ENCODE measurements around the gene HLA-DQA2. TPM values are rescaled to one million over a fixed set of nuclear protein-coding genes. Genes with fewer than 3 reads are reported as not detected.

Gene HLA-DQA2
- total RNA-seq, 1 donor from 2014 or later, result not detected

- no peak for TF ChIP-seq CTCF (IDR thresholded peaks at IDR 0.05; ENCODE audit: insufficient read depth, low read depth, low read length)
- no peak for TF ChIP-seq EZH2 (IDR thresholded peaks at IDR 0.05; ENCODE audit: insufficient read depth, low read length)
- Histone ChIP-seq H2AFZ (ENCODE audit: low read depth, low read length) (no peak overlapping the region), H3K9ac (ENCODE audit: low read length) (no peak overlapping the region), H3K9me3 (ENCODE audit: insufficient read depth, low read depth, low read length) (no peaks in the 10 kb centered on the region), H3K27me3 (ENCODE audit: insufficient read depth, low read length) (peaks cover 2% of the 10 kb centered on the region), H3K4me2 (ENCODE audit: low read length) (no peak overlapping the region), H3K36me3 (ENCODE audit: insufficient read depth, low read length) (no peaks in the 10 kb centered on the region), H3K27ac (ENCODE audit: low read depth, low read length) (no peak overlapping the region), H4K20me1 (ENCODE audit: insufficient read depth, low read length) (no peaks in the 10 kb centered on the region), H3K4me3 (ENCODE audit: insufficient read depth, low read depth, low read length) (no peak overlapping the region), H3K4me1 (ENCODE audit: insufficient read depth, low read length) (no peaks in the 10 kb centered on the region), H3K79me2 (ENCODE audit: insufficient read depth, low read length) (no peaks in the 10 kb centered on the region)
- Mint-ChIP-seq H3K9me3 (ENCODE audit: unreplicated experiment) (peaks cover 2% of the 10 kb centered on the region), H3K36me3 (ENCODE audit: low read depth, unreplicated experiment) (no peaks in the 10 kb centered on the region), H3K27me3 (ENCODE audit: low read depth, unreplicated experiment) (peaks cover 13% of the 10 kb centered on the region), H3K4me1 (ENCODE audit: low read depth, unreplicated experiment) (no peaks in the 10 kb centered on the region), H3K4me3 (ENCODE audit: unreplicated experiment) (no peak overlapping the region), H3K27ac (ENCODE audit: unreplicated experiment) (no peak overlapping the region)
- DNase-seq (ENCODE audit: low read depth) (no peak), FAIRE-seq (no peak)
Observed at GRCh38 chr6:32709625-32710024, 31.6 kb upstream of the HLA-DQA2 start.

GRCh38 chr6:32713241-32713640 lies 27.9 kb upstream of the HLA-DQA2 start:
- no peaks in the 10 kb centered on the region for H3K36me3 ChIP-seq (ENCODE audit: insufficient read depth, low read length)
- TF ChIP-seq CTCF (IDR thresholded peaks at IDR 0.05; ENCODE audit: insufficient read depth, low read depth, low read length) (no peak), EZH2 (IDR thresholded peaks at IDR 0.05; ENCODE audit: insufficient read depth, low read length) (no peak)
- H3K9me3 ChIP-seq (ENCODE audit: insufficient read depth, low read depth, low read length), result no peaks in the 10 kb centered on the region
- Mint-ChIP-seq H3K9me3 (ENCODE audit: unreplicated experiment) (no peaks in the 10 kb centered on the region), H3K27me3 (ENCODE audit: low read depth, unreplicated experiment) (peaks cover 15% of the 10 kb centered on the region), H3K4me1 (ENCODE audit: low read depth, unreplicated experiment) (no peaks in the 10 kb centered on the region), H3K36me3 (ENCODE audit: low read depth, unreplicated experiment) (no peaks in the 10 kb centered on the region), H3K27ac (ENCODE audit: unreplicated experiment) (no peak overlapping the region), H3K4me3 (ENCODE audit: unreplicated experiment) (no peak overlapping the region)
- no peak overlapping the region for H3K27ac ChIP-seq (ENCODE audit: low read depth, low read length)
- no peaks in the 10 kb centered on the region for H3K4me1 ChIP-seq (ENCODE audit: insufficient read depth, low read length)
- H3K79me2 ChIP-seq (ENCODE audit: insufficient read depth, low read length), result no peaks in the 10 kb centered on the region
- H2AFZ ChIP-seq (ENCODE audit: low read depth, low read length), result no peak overlapping the region
- H3K4me2 ChIP-seq (ENCODE audit: low read length), result no peak overlapping the region
- DNase-seq (ENCODE audit: low read depth), result no peak
- H3K4me3 ChIP-seq (ENCODE audit: insufficient read depth, low read depth, low read length), result no peak overlapping the region
- H4K20me1 ChIP-seq (ENCODE audit: insufficient read depth, low read length), result no peaks in the 10 kb centered on the region
- H3K9ac ChIP-seq (ENCODE audit: low read length), result no peak overlapping the region
- FAIRE-seq, result no peak
- peaks cover 2% of the 10 kb centered on the region for H3K27me3 ChIP-seq (ENCODE audit: insufficient read depth, low read length)

GRCh38 chr6:32716396-32716795 lies 24.8 kb upstream of the HLA-DQA2 start:
- no peaks in the 10 kb centered on the region for H3K9me3 Mint-ChIP-seq (ENCODE audit: unreplicated experiment)
- no peak overlapping the region for H3K4me3 ChIP-seq (ENCODE audit: insufficient read depth, low read depth, low read length)
- H4K20me1 ChIP-seq (ENCODE audit: insufficient read depth, low read length), result no peaks in the 10 kb centered on the region
- H3K9me3 ChIP-seq (ENCODE audit: insufficient read depth, low read depth, low read length), result no peaks in the 10 kb centered on the region
- H3K4me2 ChIP-seq (ENCODE audit: low read length), result no peak overlapping the region
- peaks cover 2% of the 10 kb centered on the region for H3K27me3 ChIP-seq (ENCODE audit: insufficient read depth, low read length)
- DNase-seq (ENCODE audit: low read depth), result no peak
- no peaks in the 10 kb centered on the region for H3K36me3 Mint-ChIP-seq (ENCODE audit: low read depth, unreplicated experiment)
- peaks cover 11% of the 10 kb centered on the region for H3K27me3 Mint-ChIP-seq (ENCODE audit: low read depth, unreplicated experiment)
- no peak overlapping the region for H3K9ac ChIP-seq (ENCODE audit: low read length)
- FAIRE-seq, result no peak
- H3K27ac Mint-ChIP-seq (ENCODE audit: unreplicated experiment), result no peak overlapping the region
- H3K4me1 ChIP-seq (ENCODE audit: insufficient read depth, low read length), result no peaks in the 10 kb centered on the region
- no peaks in the 10 kb centered on the region for H3K79me2 ChIP-seq (ENCODE audit: insufficient read depth, low read length)
- H3K36me3 ChIP-seq (ENCODE audit: insufficient read depth, low read length), result no peaks in the 10 kb centered on the region
- no peak overlapping the region for H3K4me3 Mint-ChIP-seq (ENCODE audit: unreplicated experiment)
- no peak overlapping the region for H2AFZ ChIP-seq (ENCODE audit: low read depth, low read length)
- TF ChIP-seq EZH2 (IDR thresholded peaks at IDR 0.05; ENCODE audit: insufficient read depth, low read length) (no peak), CTCF (IDR thresholded peaks at IDR 0.05; ENCODE audit: insufficient read depth, low read depth, low read length) (no peak)
- H3K27ac ChIP-seq (ENCODE audit: low read depth, low read length), result no peak overlapping the region
- no peaks in the 10 kb centered on the region for H3K4me1 Mint-ChIP-seq (ENCODE audit: low read depth, unreplicated experiment)
